ENCODE results near the gene SLC7A14. TPM values are rescaled to one million over a fixed set of nuclear protein-coding genes. Genes with fewer than 3 reads are reported as not detected.
A peak's percentile ranks its signal among the peaks of the same experiment; 100 is the strongest.

Gene SLC7A14
- total RNA-seq, 1 donor from 2014 or later: 0.10 TPM

GRCh38 chr3:170496026-170496867 lies 89.6 kb downstream of the SLC7A14 start:
- no peak for DNase-seq

DNA sequence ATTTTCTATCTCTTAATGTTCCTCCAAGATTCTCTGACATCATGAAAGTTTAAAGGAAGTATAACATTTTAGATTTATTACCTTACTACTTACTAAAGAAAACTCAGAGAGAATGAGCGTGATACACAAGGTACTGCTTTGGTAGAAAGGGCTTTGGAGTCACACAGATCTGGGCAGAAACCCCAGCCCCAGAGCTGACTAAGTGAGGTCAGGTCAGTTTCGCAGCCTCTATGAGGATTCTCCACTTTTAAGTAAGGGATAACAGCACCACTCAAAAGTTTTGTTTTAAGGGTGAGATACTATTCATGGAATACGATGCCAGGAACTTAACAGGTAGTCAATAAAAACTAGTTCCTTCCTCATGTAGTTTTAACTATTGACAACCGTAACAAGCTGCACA lies 91.1 kb downstream of the SLC7A14 start:
- no peak for DNase-seq

- DNase-seq: no peak
These were observed 92.1 kb downstream of the SLC7A14 start for GRCh38 chr3:170493712-170494182.

- no peak for DNase-seq
These were observed 94.0 kb downstream of the SLC7A14 start for GRCh38 chr3:170491901-170492300.

- no peak for DNase-seq
These were observed 94.9 kb downstream of the SLC7A14 start for GRCh38 chr3:170490828-170491560.

GRCh38 chr3:170488802-170489201 lies 97.1 kb downstream of the SLC7A14 start:
- no peak for DNase-seq

- DNase-seq: no peak
These were observed 98.8 kb downstream of the SLC7A14 start for GRCh38 chr3:170487031-170487430.

DNA sequence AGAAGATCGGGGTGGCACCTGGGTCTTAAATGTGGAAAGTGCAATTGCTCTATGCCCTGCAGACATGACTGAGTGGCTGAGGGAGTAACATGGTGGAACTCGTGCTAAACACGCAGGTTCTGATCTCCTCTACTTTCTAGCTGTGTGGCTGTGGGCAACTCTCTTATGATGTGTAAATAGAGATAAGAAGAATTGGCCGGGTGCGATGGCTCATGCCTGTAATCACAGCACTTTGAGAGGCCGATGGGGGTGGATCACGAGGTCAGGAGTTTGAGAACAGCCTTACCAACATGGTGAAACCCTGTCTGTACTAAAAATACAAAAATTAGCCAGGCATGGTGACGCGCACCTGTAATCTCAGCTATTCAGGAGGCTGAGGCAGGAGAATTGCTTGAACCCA lies 99.5 kb downstream of the SLC7A14 start:
- DNase-seq: no peak

DNA sequence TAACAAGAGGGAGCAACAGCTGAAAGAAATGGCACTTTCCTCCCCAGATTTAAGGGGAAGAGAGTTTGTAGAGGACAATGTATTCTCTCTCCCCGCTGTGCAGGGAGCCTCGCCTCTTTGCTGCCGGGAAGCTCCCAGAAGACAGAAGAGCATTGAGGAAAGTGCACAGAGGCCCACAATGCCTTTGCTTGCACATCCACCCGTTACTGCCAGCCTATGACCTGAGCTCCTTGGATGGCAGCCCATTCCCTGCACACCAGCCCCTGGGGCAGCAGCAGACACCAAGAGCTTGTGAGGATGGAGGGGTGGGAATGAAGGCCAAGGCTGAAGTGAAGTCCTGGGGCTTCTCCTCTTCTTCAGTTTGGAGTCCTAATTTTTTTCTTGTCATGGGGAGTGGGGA lies 100.2 kb downstream of the SLC7A14 start:
- no peak for DNase-seq

GRCh38 chr3:170485294-170485693 lies 100.6 kb downstream of the SLC7A14 start:
- DNase-seq: no peak

GRCh38 chr3:170484869-170485268 lies 101.0 kb downstream of the SLC7A14 start:
- no peak for DNase-seq

- no peak for DNase-seq
These were observed 102.2 kb downstream of the SLC7A14 start for GRCh38 chr3:170483485-170484262.

GRCh38 chr3:170482199-170482598 lies 103.7 kb downstream of the SLC7A14 start:
- DNase-seq: no peak

- DNase-seq: no peak
These were observed 105.8 kb downstream of the SLC7A14 start for GRCh38 chr3:170480111-170480510.

DNA sequence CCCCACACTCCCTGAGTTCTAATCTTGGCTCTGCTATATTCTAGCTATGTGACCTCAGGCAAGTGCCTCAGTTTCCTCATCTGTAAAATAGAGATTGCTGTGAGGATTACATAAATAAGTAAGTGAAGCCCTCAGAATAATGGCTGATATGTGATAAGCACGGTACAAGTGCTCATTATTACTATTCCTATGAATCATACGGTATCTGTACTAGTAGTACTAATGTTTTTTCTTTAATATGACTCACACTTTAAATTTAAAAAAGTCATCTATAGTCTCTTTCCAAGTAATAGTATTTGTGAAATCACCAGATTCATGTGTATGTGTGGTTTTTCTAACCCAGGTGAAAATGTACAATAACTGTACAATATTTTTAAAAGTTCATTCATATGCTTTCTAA lies 108.5 kb downstream of the SLC7A14 start:
- DNase-seq: no peak

- DNase-seq: no peak
These were observed 109.6 kb downstream of the SLC7A14 start for GRCh38 chr3:170476291-170476690.

- DNase-seq: no peak
These were observed 110.7 kb downstream of the SLC7A14 start for GRCh38 chr3:170475092-170475685.

DNA sequence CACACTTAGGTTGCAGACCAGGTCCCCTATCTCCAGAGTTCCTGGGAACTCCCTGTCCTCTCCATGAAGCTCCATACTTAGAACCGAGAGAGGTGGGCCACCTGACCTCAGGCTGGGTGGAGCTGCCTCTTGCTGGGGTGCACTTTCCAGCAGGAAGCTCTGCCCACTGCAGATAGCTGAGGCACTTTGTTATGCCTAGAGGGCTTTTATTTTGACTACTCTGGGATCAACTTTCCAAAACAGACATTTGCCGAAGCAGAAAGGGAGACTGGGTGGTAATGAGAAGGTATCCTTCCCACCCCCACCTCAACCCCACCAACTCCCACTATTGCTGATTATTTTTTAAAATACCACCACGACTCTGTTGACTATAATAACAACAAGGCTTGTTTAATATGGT lies 112.5 kb downstream of the SLC7A14 start:
- DNase-seq: no peak

DNA sequence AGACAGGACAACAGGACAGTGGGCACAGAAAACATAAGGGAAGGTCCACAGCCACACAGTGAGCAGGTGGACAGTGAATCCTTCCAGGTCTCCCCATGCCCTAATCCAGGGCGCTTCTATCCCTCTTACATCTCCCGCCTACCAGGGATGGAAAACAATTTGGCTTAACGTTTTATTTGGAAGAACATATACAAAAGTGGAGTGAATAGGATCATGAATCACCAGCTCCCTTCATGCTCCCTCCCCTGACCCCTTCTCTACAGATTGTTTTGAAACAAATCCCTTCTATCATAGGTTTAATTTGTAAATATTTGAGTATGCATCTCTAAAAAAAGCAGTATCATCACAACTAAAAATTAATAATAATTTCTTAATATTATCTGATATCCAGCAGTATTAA lies 114.7 kb downstream of the SLC7A14 start:
- no peak for DNase-seq

DNA sequence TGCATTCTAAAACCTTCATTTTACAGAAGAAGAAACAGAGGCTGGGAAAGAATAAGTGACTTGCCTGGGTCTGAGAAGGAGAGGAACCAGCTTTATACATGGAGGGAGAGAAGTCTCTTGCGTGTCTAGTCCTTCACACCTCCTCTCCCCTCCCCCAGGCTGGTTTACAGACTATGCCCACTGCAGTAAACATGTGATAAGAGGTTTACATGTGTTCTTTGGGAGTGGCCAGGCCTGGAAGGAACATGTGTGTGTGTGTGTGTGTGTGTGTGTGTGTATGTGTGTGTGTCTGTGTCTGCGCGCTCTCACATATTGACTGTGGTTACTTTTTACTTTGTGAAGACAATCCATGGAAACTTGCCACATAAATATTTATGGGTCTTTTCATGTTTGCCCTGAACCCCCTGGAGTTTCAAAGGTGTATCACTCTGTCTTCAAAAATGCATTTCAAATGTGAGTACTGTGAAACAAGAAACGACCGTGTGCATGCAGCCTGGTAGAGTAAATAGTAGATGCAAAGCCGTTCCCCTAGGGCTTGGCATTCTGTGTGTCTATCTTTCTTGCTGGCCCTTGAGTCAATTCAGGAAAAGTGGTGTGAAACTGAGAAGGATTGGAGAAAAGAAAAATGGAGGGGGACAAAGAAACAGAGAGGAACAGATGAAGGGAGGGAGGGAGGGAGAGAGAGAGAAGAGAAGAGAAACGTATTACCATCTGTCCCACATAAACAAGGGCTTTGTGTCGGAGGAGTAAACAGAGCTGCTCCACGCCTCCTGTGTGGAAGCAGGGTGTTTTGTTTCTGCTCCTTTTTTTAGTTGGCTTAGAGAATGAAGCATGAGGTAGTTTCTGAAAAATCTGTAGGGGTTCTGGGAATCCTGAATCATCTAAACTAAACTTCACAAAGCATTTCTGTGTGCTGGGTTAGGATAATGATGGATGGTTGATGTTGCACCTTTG lies 115.5 kb downstream of the SLC7A14 start:
- peak; percentile 64 for DNase-seq
